ENCODE results near the gene TMEM92. TPM values are rescaled to one million over a fixed set of nuclear protein-coding genes. Genes with fewer than 3 reads are reported as not detected.

Gene TMEM92
- total RNA-seq, 1 donor, result 0.27 TPM

GRCh38 chr17:50319306-50320004, 45.2 kb downstream of the TMEM92 start:
- no peak for DNase-seq (ENCODE audit: low read depth in 2 of 3, low spot score in 2 of 3)

- no peak for DNase-seq (ENCODE audit: low read depth in 2 of 3, low spot score in 2 of 3)
Measured at GRCh38 chr17:50322271-50322670, 48.0 kb downstream of the TMEM92 start.

DNA sequence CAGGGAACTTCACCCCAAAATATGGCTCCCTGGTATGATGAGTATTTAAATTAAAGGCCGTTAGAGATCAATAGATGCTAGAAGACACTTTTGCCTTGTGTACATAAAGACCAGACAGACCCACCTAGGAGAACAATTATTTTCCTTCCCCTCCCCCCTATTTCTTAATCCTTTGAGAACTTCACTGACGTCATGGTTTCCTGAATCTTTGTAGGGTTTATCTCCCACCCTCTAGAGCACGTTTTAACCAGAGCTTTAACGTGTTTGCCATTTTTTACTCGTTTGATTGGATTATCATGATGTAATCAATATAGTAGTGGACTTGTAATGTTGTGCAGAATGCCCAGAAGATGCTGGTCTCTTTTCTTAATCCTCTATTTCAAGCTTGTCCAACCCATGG, 48.8 kb downstream of the TMEM92 start:
- DNase-seq (ENCODE audit: low read depth in 2 of 3, low spot score in 2 of 3), result no peak

DNA sequence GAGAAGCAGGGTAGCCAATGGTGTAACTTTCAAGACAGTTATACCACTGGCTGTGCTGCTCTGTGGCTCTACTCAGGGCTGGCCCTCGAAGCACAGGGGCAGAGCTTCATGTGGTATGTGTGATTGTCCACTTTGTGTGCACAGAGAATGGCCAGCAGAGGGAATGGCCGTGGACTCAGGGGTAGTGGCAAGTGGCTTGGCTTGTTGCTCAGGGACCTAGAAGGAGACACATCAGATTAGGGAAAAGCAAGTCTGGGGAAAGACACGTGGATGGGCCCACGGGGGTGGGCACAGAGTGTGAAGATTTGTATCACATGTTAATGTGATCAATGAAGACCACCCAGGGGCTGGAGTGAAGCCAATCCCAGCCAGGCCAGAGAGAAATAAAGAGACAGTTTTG, 51.6 kb downstream of the TMEM92 start:
- DNase-seq (ENCODE audit: low read depth in 2 of 3, low spot score in 2 of 3), result no peak

DNA sequence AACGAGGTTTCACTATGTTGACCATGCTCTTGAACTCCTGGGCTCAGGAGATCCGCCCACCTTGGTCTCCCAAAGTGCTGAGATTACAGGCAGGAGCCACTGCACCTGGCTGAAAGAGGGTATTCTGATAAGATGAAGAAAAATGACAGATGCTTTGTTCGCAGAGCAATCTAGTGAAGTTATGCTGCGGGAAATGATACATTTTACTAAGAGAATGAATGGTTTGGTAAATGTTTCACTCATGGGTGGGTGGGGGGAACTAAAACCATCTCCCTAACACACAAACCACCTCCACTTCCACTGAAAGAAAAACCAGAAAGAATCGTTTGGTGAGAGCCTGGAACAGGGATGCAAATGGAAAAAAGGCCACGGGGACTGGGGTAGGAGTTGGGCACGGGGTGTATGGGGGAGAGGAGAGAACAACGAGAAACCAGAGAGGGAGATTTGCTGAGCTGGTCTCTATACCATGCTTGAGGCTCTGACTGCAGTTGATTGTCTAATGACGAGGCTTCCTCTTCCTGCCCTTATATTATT, 52.6 kb downstream of the TMEM92 start:
- DNase-seq (ENCODE audit: low read depth in 2 of 3, low spot score in 2 of 3), result no peak

- DNase-seq (ENCODE audit: low read depth in 2 of 3, low spot score in 2 of 3), result no peak
Measured at GRCh38 chr17:50328363-50329325, 54.4 kb downstream of the TMEM92 start.

DNA sequence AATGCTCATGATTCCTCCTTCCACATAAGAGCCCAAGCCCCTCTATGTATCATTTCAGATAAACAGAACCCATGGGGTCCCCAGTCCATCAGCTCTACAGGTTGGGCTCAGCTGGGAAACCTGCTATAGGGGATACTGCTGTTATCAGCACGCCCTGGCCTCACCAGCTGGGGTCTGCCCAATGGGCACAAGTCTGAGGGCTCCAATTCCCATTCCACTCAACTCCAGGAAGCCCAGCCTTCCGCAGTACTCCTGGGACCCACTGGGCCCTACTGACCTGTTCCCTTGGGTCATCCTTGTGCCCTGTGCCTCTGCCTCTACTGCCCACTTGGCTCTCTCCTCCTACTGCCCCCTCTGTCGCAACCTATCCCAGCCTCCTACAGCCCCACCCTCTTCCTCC, 55.5 kb downstream of the TMEM92 start:
- no peak for DNase-seq (ENCODE audit: low read depth in 2 of 3, low spot score in 2 of 3)

DNA sequence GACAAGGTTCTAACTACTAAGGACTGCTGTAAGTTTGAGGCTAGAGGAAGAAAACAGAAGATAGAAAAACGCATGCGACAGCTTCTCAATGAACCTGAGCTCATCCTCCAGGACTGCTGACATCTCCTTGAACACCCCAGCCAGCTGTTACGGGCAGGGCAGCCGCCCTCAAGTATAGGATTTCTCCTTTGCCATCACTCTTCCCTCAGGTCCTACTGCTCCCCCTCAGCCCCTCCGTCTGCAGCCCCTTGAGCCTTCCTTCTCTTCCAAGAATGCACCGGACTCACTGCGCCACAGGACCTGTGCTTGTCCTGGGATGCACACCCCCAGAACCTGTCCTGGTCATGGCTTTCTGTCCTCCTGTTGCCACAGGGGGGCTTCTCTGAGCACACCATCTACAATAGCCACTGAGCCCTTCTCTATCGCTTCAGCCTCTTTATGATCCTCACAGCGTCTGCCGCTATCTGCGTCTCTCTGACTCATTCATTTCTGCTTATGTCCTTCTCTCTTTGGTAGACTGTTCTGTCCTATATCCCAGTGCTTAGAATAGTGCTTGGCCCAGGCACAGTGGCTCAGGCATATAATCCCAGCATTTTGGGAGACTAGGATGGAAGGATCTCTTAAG, 56.0 kb downstream of the TMEM92 start:
- DNase-seq (ENCODE audit: low read depth in 2 of 3, low spot score in 2 of 3), result no peak

Small RNAs within 50 kb of the gene (small RNA-seq; reads per million reads assigned to genes)
- not detected for gene SUMO2P7

Other genes with a start within 250 kb of the TMEM92 start
- gene ITGA3, start 218.4 kb upstream of the TMEM92 start, total RNA-seq, result 10.5 TPM
- 111 TPM for gene PDK2, start 179.1 kb upstream of the TMEM92 start, total RNA-seq
- 1.1 TPM for gene SAMD14, start 144.3 kb upstream of the TMEM92 start, total RNA-seq
- 42.5 TPM for gene PPP1R9B, start 123.8 kb upstream of the TMEM92 start, total RNA-seq
- not detected for gene SGCA, start 108.5 kb upstream of the TMEM92 start, total RNA-seq
- 0.54 TPM for gene COL1A1, start 72.8 kb upstream of the TMEM92 start, total RNA-seq
- 33.7 TPM for gene XYLT2, start 71.7 kb downstream of the TMEM92 start, total RNA-seq
- gene MRPL27, start 98.7 kb downstream of the TMEM92 start, total RNA-seq, result 54.7 TPM
- gene EME1, start 98.8 kb downstream of the TMEM92 start, total RNA-seq, result 1.3 TPM
- 59.8 TPM for gene LRRC59, start 123.1 kb downstream of the TMEM92 start, total RNA-seq
- 35.8 TPM for gene ACSF2, start 151.8 kb downstream of the TMEM92 start, total RNA-seq
- gene CHAD, start 194.4 kb downstream of the TMEM92 start, total RNA-seq, result under 0.01 TPM
- 31.0 TPM for gene RSAD1, start 204.4 kb downstream of the TMEM92 start, total RNA-seq
- gene MYCBPAP, start 234.0 kb downstream of the TMEM92 start, total RNA-seq, result 5.4 TPM

Measured in hematopoietic multipotent progenitor cell (in vitro differentiated cells).